Measurements from ENCODE around the gene CCDC33. TPM values are rescaled to one million over a fixed set of nuclear protein-coding genes. Genes with fewer than 3 reads are reported as not detected.

The CCDC33 gene
- not detected for polyA plus RNA-seq

DNA sequence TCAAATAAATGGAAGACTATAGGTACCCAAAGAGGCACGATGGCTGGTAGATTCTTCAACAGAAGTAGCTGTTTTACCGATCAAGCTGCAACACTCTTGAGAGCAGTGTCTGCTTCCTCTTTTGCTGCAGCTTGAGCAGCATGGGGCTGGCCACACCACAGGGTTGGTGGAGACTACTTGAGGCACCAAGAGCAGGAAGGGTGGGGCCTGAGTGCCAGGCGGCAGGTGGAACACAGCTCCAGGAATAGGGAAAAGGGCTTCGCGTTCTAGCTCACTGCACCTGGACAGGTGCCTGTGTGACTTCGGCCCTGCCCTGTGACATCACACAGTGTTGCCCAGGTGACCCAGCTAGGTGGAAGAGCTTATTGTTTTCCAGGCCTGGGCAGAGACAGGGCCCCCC is at the start of gene CCDC33:
TSS of gene CCDC33 (plus strand) at position 365 of the 400 bp plus-strand sequence. CDS start 394 bp downstream, outside the sequence.
- DNase-seq: no peak
- no peak within 1 kb of the TSS for H3K27ac Mint-ChIP-seq
- peaks cover 0 to 2% (median 0%) of the 10 kb centered on the region in 3 donors for H3K27me3 Mint-ChIP-seq (ENCODE audit: low read depth in 3 of 3)
- no peaks in the 10 kb centered on the region for H3K4me1 Mint-ChIP-seq
- no peaks in the 10 kb centered on the region for H3K9me3 Mint-ChIP-seq
- no peak within 1 kb of the TSS for H3K4me3 Mint-ChIP-seq
- no peaks in the 10 kb centered on the region for H3K36me3 Mint-ChIP-seq

DNA sequence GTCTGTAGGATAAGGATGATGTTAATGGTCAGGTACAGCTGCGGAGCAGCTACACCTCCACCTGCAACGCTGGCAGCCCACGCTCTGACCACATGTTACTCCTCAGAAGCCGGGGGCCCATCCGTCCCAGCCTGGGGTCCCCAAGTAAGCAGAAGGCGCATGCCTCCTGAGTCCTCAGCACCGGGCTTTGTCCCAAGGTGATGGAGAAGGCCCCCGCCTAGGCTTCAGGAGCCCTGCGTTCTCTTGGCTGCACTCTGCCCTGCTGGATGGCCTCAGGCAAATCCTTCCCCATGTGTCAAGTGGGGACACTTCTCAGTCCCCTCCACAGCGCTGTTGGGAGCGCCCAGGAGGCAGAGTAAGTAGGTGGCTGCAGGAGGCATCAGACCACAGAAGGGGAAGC is 47.9 kb upstream of the CCDC33 start:
- H3K36me3 Mint-ChIP-seq: no peaks in the 10 kb centered on the region

DNA sequence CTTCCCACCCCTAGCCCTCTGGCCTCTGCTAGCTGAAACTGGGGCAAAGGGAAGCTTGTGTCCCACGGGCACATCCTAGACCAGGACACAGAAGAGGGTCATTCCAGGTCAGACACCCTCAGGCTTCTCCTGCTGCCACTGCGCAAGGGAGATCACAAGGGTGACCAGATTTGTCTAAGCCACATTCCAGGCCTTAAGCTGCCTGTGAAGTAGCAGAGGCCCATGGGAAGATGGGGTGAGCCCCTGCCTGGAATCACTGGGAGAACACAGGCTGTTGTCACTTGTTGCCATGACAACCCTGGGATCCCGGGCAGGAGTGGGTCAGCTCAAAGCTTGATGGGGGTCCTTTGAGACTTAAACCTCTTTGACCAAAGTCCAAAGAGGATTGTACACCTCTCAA is 44.3 kb upstream of the CCDC33 start:
- peaks cover 0 to 3% (median 3%) of the 10 kb centered on the region in 3 donors for H3K27me3 Mint-ChIP-seq (ENCODE audit: low read depth in 3 of 3)
- H3K9me3 Mint-ChIP-seq: no peaks in the 10 kb centered on the region
- no peak overlapping the region for H3K27ac Mint-ChIP-seq
- H3K4me3 Mint-ChIP-seq: no peak overlapping the region
- H3K4me1 Mint-ChIP-seq: no peaks in the 10 kb centered on the region
- no peaks in the 10 kb centered on the region for H3K36me3 Mint-ChIP-seq
- DNase-seq: no peak

More for the DNA sequence above, 47.9 kb upstream of the CCDC33 start:
- no peaks in the 10 kb centered on the region for H3K9me3 Mint-ChIP-seq
- H3K4me3 Mint-ChIP-seq: no peak overlapping the region
- no peaks in the 10 kb centered on the region for H3K4me1 Mint-ChIP-seq
- DNase-seq: no peak
- no peak overlapping the region for H3K27ac Mint-ChIP-seq
- H3K27me3 Mint-ChIP-seq (ENCODE audit: low read depth in 3 of 3): peaks cover 3 to 5% (median 3%) of the 10 kb centered on the region in 3 donors

DNA sequence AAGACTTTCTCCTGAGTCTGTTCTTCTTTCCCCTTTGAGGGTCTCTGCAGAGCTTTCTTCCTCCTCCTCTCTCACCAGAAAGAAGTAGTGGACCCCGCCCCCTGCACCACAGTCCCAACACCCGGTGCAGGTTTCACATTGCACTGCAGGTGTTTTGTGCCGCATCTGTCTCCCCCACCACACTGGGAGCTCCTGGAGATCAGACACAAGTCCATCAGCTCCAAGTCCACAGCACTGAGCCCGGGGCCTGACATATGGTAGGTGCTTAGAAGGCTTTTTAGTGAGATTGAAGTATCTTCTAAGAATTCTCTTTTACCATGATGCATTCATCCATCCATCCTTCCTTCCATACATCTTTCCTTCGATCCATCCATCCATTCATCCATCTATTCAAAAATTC is 43.4 kb upstream of the CCDC33 start:
- H3K27ac Mint-ChIP-seq: no peak overlapping the region
- peaks cover 0 to 3% (median 3%) of the 10 kb centered on the region in 3 donors for H3K27me3 Mint-ChIP-seq (ENCODE audit: low read depth in 3 of 3)
- no peaks in the 10 kb centered on the region for H3K36me3 Mint-ChIP-seq
- H3K4me3 Mint-ChIP-seq: no peak overlapping the region
- H3K4me1 Mint-ChIP-seq: no peaks in the 10 kb centered on the region
- DNase-seq: no peak
- H3K9me3 Mint-ChIP-seq: no peaks in the 10 kb centered on the region

DNA sequence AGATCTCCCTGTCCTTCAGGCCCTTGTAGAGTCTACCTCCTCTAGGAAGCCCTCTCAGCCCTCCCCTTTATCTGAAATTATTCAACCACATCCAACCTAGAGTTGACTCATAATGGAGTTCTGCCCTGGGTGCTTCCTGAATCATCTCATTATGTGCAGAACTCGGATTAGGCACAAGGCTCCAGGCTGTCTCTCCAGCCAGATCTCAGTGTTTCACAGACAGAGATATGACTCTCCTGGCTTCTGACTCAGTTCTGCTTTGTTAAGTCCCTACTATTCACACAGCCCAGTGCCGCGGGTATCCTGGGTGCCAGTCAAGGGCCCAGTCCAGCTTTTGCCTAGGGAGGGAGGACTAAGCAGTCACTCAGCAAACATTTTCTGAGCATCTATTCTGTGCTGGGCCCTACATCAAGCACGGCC is 42.8 kb upstream of the CCDC33 start:
- Mint-ChIP-seq H3K27ac (no peak overlapping the region), H3K4me1 (no peaks in the 10 kb centered on the region), H3K36me3 (no peaks in the 10 kb centered on the region), H3K9me3 (no peaks in the 10 kb centered on the region), H3K27me3 (ENCODE audit: low read depth in 3 of 3) (peaks cover 0 to 3% (median 3%) of the 10 kb centered on the region in 3 donors), H3K4me3 (no peak overlapping the region)
- DNase-seq: no peak

DNA sequence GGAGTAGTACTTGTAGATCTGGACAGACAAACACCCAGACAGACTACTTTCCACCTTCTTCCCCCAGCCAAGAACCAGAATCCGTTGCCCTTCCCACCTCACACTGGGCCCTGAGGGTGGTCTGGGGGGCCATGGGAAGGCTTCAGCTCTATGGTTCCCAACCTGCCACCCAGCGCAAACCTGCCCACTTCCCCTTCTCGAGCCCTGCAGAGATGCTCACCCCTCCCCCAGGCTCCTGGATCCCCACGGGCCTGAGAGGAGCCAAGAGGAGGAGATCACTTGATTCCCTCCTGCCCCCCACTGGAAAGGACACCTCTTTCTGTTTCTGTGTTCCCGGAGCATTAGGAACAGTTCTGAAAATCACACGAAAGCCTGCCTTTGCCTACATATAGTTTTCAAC is 42.2 kb upstream of the CCDC33 start:
- Mint-ChIP-seq H3K27ac (no peak overlapping the region), H3K9me3 (no peaks in the 10 kb centered on the region), H3K36me3 (no peaks in the 10 kb centered on the region), H3K27me3 (ENCODE audit: low read depth in 3 of 3) (peaks cover 0 to 3% (median 3%) of the 10 kb centered on the region in 3 donors), H3K4me3 (no peak overlapping the region), H3K4me1 (no peaks in the 10 kb centered on the region)
- DNase-seq: no peak

DNA sequence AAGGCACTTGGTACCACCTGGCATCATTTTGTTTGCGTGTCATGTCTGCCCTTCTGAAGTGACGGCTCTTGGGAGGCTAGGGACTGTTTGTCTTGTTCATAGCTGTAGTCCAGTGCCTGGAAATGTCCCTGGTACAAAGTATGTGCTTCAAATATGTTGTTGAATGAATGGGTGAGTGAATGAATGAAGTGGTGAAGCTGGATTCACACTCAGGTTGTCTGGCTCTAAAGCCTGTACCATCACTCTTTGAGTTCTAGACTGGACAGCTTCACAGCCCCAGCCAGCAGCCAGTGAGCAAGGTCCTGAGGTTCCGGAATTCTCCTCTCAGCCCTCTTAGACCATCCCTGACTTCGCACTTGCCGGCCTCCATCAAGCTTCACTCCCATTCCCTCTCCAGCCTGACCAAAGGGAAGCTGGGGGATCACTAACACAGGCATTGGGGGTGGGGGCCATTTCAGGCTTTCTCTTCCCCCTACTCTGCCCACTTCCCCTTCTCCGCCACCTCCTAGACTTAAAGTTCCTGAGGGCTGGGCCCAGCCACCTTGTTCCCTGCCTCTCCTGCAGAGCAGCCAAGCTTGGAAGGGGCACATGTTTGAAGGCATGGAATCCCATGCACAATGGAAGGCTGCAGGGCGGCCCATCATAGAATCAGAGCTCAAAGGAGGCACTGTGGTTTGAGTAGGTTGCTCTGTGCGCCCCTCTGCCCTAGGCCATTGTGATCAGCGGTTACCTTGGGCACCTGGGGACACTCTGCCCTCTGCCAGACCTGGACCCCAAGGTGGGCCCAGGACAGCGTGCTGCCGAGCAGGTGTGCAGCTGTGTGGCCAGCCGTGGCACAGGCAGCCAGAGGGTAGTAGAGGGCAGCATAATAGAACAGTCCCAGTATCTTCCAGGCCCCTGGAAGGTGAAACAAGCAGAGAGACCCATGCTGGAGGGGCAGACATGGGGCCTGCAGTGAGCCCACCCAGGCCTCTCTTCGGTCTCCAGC is 41.3 kb upstream of the CCDC33 start:
- Mint-ChIP-seq H3K27me3 (ENCODE audit: low read depth in 3 of 3) (peaks cover 0 to 3% (median 3%) of the 10 kb centered on the region in 3 donors), H3K4me1 (no peaks in the 10 kb centered on the region), H3K4me3 (no peak overlapping the region), H3K36me3 (no peaks in the 10 kb centered on the region), H3K27ac (no peak overlapping the region), H3K9me3 (no peaks in the 10 kb centered on the region)
- no peak for DNase-seq

DNA sequence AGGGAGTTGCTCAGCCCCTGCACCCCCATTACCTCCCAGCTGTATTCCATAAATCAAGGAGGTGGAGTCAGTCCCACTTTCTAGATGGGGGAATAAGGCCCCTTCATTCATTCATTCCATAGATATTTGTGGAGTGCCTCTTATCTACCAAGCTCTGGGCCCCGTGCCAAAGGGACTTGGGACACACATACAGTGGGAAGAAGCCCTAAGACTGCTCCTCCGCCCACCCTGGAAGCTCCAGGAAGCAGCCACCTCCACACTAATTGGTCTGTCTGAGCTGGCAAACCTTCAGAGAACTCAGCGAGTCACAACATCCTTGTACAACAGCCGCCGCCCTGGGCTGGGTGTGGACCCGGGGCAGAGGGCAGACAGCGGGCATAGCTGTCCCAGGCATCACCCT is 40.0 kb upstream of the CCDC33 start:
- Mint-ChIP-seq H3K27me3 (ENCODE audit: low read depth in 3 of 3) (peaks cover 0 to 3% (median 3%) of the 10 kb centered on the region in 3 donors), H3K4me3 (no peak overlapping the region), H3K9me3 (no peaks in the 10 kb centered on the region), H3K4me1 (no peaks in the 10 kb centered on the region), H3K27ac (no peak overlapping the region), H3K36me3 (no peaks in the 10 kb centered on the region)
- no peak for DNase-seq

DNA sequence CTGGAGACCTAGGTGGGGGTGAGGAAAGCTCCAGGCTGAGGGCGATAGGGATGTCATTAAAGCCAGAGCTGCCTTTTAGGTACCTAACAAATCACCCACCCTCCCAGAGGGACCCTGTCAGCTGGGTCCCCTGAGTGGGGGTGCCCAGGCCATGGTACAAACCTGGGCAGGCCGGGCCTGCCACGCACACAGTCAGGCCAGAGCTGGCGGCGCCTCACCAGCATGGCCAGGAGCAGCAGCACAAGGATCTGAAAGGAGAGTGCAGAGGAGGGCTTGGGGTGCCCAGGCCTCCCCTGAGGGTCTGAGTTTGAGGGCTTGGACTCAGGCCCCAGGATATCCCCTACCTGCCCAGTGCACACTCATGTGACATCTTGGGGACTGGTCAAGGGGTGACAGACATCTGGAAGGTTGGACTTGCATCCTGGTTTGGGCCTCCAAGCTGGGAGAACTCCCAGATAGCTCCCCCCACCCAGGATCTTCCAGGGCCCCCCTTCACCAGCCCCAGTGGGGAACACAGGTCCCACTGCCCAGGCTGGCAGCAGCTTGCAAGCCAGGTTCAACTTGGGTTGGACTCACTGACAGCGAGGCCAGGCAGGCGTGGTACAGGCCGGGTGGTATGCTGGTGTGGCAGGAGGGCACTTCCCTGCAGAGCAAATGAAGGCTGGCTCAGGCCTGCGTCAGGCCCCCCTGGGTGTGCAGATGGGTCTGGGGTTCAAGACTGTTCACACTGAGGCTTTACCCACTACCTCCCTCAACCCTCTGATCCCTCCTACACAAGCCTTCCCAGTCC is 38.8 kb upstream of the CCDC33 start:
- H3K9me3 Mint-ChIP-seq: no peaks in the 10 kb centered on the region
- H3K27me3 Mint-ChIP-seq (ENCODE audit: low read depth in 3 of 3): peaks cover 0 to 3% (median 3%) of the 10 kb centered on the region in 3 donors
- no peak overlapping the region for H3K4me3 Mint-ChIP-seq
- no peaks in the 10 kb centered on the region for H3K36me3 Mint-ChIP-seq
- H3K4me1 Mint-ChIP-seq: no peaks in the 10 kb centered on the region
- H3K27ac Mint-ChIP-seq: no peak overlapping the region
- no peak for DNase-seq

DNA sequence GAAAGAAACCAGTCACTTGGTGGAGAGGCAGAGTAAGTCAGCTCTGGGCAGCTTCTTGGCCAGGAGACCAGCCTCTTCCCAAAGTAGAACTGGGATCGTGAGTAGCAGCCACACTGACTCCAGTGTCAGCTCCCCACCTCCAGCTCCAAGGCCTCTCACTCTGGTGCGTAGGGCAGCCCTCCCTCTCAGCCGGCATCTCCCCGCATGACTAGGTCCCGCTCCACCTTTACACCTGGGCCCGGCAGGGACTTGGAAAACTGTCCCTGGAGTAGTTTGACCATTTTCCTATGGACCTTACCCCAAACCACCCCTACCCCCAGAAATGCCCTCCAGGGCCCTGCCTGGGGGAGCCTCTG is 36.9 kb upstream of the CCDC33 start:
- Mint-ChIP-seq H3K4me1 (no peaks in the 10 kb centered on the region), H3K27ac (no peak overlapping the region), H3K4me3 (no peak overlapping the region), H3K9me3 (no peaks in the 10 kb centered on the region), H3K27me3 (ENCODE audit: low read depth in 3 of 3) (peaks cover 0 to 1% (median 0%) of the 10 kb centered on the region in 3 donors), H3K36me3 (no peaks in the 10 kb centered on the region)
- DNase-seq: no peak

DNA sequence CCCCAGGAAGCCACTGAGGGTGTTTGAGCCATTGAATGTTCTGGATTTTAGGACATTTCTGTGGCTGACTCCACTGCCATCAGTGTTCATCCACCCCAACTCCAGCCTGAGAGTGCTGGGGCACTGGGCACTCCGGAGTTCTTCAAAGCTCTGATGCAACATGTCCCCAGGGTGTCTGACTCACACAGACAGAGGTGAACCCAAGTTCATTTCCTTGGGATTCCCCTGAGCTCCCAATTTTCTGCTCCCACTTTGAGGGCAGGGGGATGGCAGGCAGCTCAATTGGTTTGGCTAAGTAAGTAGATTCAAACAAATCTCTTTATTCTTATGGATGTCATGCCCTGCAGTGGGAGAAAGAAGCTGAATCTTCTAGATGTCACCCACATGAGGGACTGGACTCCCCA is 35.7 kb upstream of the CCDC33 start:
- no peak for DNase-seq
- no peak overlapping the region for H3K27ac Mint-ChIP-seq
- no peaks in the 10 kb centered on the region for H3K4me1 Mint-ChIP-seq
- H3K36me3 Mint-ChIP-seq: no peaks in the 10 kb centered on the region
- H3K27me3 Mint-ChIP-seq (ENCODE audit: low read depth in 3 of 3): peaks cover 0 to 1% (median 0%) of the 10 kb centered on the region in 3 donors
- H3K4me3 Mint-ChIP-seq: no peak overlapping the region
- no peaks in the 10 kb centered on the region for H3K9me3 Mint-ChIP-seq

DNA sequence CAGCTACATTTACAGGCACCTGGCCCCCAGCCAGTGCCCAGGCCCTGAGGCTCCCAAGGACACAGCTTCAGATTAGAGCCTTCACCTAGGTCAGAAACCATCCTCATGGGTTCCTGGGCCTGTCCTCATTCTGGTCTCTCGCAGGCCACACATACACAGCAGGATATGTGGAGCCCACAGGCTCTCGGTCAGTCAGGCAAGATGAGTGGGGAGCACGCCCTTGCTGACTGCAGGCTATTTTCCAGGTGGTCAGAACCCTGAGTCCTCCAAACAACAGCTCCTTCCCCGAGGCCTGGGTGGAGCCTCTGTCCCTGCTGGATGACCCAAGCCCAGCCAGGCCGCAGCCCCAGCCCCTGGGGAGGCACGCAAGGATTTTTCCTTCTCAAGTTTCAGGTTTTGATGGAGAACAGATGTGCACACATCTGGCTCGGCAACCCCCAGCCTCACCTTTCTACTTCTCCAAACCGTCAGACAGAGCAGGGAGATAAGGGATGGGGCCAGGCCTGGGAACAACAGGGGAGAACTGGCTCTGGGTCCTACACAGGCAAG is 35.2 kb upstream of the CCDC33 start:
- H3K36me3 Mint-ChIP-seq: no peaks in the 10 kb centered on the region

DNA sequence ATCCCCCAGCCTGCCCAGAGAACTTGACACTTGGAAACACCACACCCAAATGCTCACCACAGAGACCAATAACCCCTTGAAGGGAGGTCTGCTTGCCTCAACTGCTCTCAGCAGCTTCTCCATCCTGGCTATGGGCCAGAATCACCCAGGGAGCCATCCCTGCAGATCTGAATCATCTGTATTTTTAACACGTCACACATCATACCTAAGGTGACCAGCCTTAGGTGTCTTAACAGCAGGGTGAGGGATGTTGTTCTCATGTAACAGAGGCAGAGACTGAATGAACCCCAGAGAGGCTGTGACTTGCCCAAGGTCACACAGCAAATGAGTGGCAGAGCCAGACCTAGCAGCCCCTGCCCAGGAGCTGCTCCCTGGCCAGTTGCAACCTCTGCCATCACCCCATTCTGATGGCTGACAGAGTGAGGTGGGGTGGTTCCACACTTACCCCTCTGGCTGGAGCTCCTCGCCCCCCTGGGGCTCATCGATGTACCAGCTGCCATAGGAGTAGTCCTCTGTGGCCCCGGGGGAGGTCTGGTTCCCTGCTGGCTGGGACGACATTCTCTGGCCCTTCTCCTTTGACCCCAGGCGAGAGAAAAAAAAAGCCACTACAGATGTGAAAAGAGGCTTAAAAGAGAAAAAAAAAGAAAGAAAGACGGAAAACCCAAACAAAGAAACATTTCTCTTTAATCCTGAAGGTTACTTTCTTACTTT is 34.3 kb upstream of the CCDC33 start:
- Mint-ChIP-seq H3K9me3 (no peaks in the 10 kb centered on the region), H3K27me3 (ENCODE audit: low read depth in 3 of 3) (peaks cover 0 to 1% (median 0%) of the 10 kb centered on the region in 3 donors), H3K4me3 (no peak overlapping the region), H3K36me3 (no peaks in the 10 kb centered on the region), H3K27ac (no peak overlapping the region), H3K4me1 (no peaks in the 10 kb centered on the region)
- DNase-seq: no peak

More for the DNA sequence above, 35.2 kb upstream of the CCDC33 start:
- no peaks in the 10 kb centered on the region for H3K9me3 Mint-ChIP-seq
- peaks cover 0 to 1% (median 0%) of the 10 kb centered on the region in 3 donors for H3K27me3 Mint-ChIP-seq (ENCODE audit: low read depth in 3 of 3)
- H3K4me1 Mint-ChIP-seq: no peaks in the 10 kb centered on the region
- no peak overlapping the region for H3K4me3 Mint-ChIP-seq
- no peak for DNase-seq
- no peak overlapping the region for H3K27ac Mint-ChIP-seq

Data from immature natural killer cell (primary cell).